ENCODE results near the gene CAPN14. TPM values are rescaled to one million over a fixed set of nuclear protein-coding genes. Genes with fewer than 3 reads are reported as not detected.

Gene CAPN14
- total RNA-seq, 1 experiment from 2014 or later, result not detected

DNA sequence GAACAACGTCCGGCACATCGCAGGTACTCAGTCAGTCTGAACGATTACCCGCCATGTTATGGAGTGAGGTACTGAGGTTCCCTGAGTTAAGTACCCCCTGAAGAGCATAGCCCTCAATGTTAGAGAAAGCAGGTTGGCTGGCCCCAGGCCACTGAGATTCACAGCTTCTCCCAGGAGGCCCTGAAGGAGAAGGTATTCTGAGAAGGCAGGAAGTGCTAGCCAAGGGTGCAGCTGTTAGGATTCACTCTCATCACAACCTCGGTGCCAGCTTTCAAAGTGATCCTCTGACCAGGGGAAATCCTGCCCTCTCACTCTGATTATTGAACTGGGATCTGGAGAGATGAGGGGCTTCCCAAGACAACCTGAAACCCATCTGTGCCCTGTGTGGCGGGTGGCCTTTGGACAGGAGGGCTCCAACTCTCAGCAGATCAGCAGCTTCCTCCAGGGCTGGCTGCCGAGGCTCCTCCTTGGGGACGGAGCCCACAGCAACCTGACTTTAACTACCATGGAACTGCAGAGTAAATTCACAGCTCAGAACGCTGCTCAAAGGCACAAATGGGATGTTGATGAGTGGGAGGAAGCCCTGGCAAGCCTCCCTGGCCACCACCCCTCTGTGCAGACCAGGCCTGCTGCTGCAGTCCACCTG, 24.4 kb upstream of the CAPN14 start:
- ATAC-seq, result no peak
- no peak for DNase-seq (ENCODE audit: low read depth, low spot score)
- no peaks in the 10 kb centered on the region for H3K27me3 ChIP-seq (ENCODE audit: insufficient read depth, low read length)
- H3K9me2 ChIP-seq (ENCODE audit: insufficient read depth), result no peaks in the 10 kb centered on the region
- no peak overlapping the region for H3K9ac ChIP-seq (ENCODE audit: low read length)
- no peaks in the 10 kb centered on the region for H4K20me1 ChIP-seq (ENCODE audit: insufficient read depth)
- H3K4me3 ChIP-seq (replicated peaks in 1 of 2; ENCODE audit: low read depth in 1 of 2, low read length in 2 of 2), result no peak overlapping the region
- H3K9me3 ChIP-seq (ENCODE audit: control insufficient read depth in 1 of 2, insufficient read depth in 1 of 2, low read depth in 1 of 2, low read length in 2 of 2), result no peaks in the 10 kb centered on the region
- ChIA-PET RAD21 (ENCODE audit: low non-redundant PET in 1 of 2, low total read pairs in 2 of 2, uncharacterized antibody in 2 of 2, unreplicated experiment in 2 of 2) (no interaction called here), CTCF (no interaction called here), POLR2A (no interaction called here)
- H3K4me1 ChIP-seq (ENCODE audit: control insufficient read depth in 1 of 2, insufficient read depth in 2 of 2, low read length in 2 of 2), result no peaks in the 10 kb centered on the region
- H3K4me2 ChIP-seq (ENCODE audit: low read length), result no peak overlapping the region
- no peak overlapping the region for H3K27ac ChIP-seq (ENCODE audit: low read depth, low read length)
- H2AFZ ChIP-seq (ENCODE audit: low read depth, low read length, poor library complexity, severe bottlenecking), result no peak overlapping the region
- BruUV-seq (replicated peaks), result no TSS peak
- no peaks in the 10 kb centered on the region for H3K36me3 ChIP-seq (ENCODE audit: control insufficient read depth in 1 of 2, insufficient read depth in 2 of 2, low read length in 2 of 2)
- intact Hi-C loops (cut with micrococcal nuclease), result no loop called here
- H3K79me2 ChIP-seq (ENCODE audit: insufficient read depth, low read length), result no peaks in the 10 kb centered on the region
- no peak for TF ChIP-seq EGR1 (IDR thresholded peaks at IDR 0.05; ENCODE audit: low read depth)
- no peak for TF ChIP-seq POLR2A (IDR thresholded peaks at IDR 0.05; ENCODE audit: borderline replicate concordance, extremely low read depth, insufficient read depth, insufficient read length)
- no peak for TF ChIP-seq SIN3A (IDR thresholded peaks at IDR 0.05; ENCODE audit: low read depth)
- no peak for TF ChIP-seq ELF1 (IDR thresholded peaks at IDR 0.05; ENCODE audit: borderline replicate concordance, low read depth)
- no peak for TF ChIP-seq YY1 (IDR thresholded peaks at IDR 0.05; ENCODE audit: extremely low read depth, insufficient replicate concordance, low read depth, low read length)
- TF ChIP-seq, protein P1, sequence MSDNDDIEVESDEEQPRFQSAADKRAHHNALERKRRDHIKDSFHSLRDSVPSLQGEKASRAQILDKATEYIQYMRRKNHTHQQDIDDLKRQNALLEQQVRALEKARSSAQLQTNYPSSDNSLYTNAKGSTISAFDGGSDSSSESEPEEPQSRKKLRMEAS (IDR thresholded peaks at IDR 0.05), result no peak
- TF ChIP-seq, protein P2, sequence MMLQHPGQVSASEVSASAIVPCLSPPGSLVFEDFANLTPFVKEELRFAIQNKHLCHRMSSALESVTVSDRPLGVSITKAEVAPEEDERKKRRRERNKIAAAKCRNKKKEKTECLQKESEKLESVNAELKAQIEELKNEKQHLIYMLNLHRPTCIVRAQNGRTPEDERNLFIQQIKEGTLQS (IDR thresholded peaks at IDR 0.05), result no peak
- no peak for TF ChIP-seq ZFX (IDR thresholded peaks at IDR 0.05)
- TF ChIP-seq, protein P3, sequence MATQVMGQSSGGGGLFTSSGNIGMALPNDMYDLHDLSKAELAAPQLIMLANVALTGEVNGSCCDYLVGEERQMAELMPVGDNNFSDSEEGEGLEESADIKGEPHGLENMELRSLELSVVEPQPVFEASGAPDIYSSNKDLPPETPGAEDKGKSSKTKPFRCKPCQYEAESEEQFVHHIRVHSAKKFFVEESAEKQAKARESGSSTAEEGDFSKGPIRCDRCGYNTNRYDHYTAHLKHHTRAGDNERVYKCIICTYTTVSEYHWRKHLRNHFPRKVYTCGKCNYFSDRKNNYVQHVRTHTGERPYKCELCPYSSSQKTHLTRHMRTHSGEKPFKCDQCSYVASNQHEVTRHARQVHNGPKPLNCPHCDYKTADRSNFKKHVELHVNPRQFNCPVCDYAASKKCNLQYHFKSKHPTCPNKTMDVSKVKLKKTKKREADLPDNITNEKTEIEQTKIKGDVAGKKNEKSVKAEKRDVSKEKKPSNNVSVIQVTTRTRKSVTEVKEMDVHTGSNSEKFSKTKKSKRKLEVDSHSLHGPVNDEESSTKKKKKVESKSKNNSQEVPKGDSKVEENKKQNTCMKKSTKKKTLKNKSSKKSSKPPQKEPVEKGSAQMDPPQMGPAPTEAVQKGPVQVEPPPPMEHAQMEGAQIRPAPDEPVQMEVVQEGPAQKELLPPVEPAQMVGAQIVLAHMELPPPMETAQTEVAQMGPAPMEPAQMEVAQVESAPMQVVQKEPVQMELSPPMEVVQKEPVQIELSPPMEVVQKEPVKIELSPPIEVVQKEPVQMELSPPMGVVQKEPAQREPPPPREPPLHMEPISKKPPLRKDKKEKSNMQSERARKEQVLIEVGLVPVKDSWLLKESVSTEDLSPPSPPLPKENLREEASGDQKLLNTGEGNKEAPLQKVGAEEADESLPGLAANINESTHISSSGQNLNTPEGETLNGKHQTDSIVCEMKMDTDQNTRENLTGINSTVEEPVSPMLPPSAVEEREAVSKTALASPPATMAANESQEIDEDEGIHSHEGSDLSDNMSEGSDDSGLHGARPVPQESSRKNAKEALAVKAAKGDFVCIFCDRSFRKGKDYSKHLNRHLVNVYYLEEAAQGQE (IDR thresholded peaks at IDR 0.05; ENCODE audit: low read depth), result no peak
- no peak for TF ChIP-seq FOSL1 (IDR thresholded peaks at IDR 0.05; ENCODE audit: low read depth)
